Stimulated activated CD4-positive, alpha-beta T cell treated with anti-CD3 and anti-CD28 coated beads, Interleukin-15, amount 100 ng/mL, for 1 hour (primary cell): ENCODE measurements around the gene KRTAP12-2.
"Not testable (repeated sequence)": the region's sequence is repeated elsewhere in the genome, so short reads cannot be mapped to it uniquely, and the experiment has no call there.

ENCODE experiments used
- DNase-seq, 2 donors: peaks; one replicate each; pipeline ENCODE4 v3.0.0-alpha.2; 2020; ENCODE audit warnings: low read depth in 1 of 2, low spot score in 1 of 2

The KRTAP12-2 gene

GRCh38 chr21:44702973-44703730 is 36.4 kb upstream of the KRTAP12-2 start:
- DNase-seq = no peak

GRCh38 chr21:44702111-44702972 is 35.6 kb upstream of the KRTAP12-2 start:
- no peak for DNase-seq

- no peak for DNase-seq
These were observed 34.8 kb upstream of the KRTAP12-2 start for GRCh38 chr21:44701541-44701940.

- DNase-seq = no peak
These were observed 34.3 kb upstream of the KRTAP12-2 start for GRCh38 chr21:44701023-44701400.

GRCh38 chr21:44700101-44701022 is 33.6 kb upstream of the KRTAP12-2 start:
- no peak for DNase-seq

- DNase-seq = no peak
These were observed 32.8 kb upstream of the KRTAP12-2 start for GRCh38 chr21:44699502-44700001.

- DNase-seq = no peak
These were observed 31.3 kb upstream of the KRTAP12-2 start for GRCh38 chr21:44697811-44698734.

- DNase-seq = not testable (repeated sequence)
These were observed 30.6 kb upstream of the KRTAP12-2 start, which contains the start of gene KRTAP10-12 for GRCh38 chr21:44697172-44697810. TSS of gene KRTAP10-12 (plus strand) at chr21:44697172. CDS start at chr21:44697202, 30 bp downstream.

- no peak for DNase-seq
These were observed 29.8 kb upstream of the KRTAP12-2 start for GRCh38 chr21:44696572-44696971.

GRCh38 chr21:44695641-44696040 is 28.9 kb upstream of the KRTAP12-2 start:
- no peak for DNase-seq

GRCh38 chr21:44695184-44695583 is 28.5 kb upstream of the KRTAP12-2 start:
- no peak for DNase-seq

- DNase-seq = no peak
These were observed 28.0 kb upstream of the KRTAP12-2 start for GRCh38 chr21:44694776-44695175.

- no peak for DNase-seq
These were observed 26.2 kb upstream of the KRTAP12-2 start for GRCh38 chr21:44692798-44693512.

GRCh38 chr21:44691686-44692085 is 25.0 kb upstream of the KRTAP12-2 start:
- DNase-seq = no peak

GRCh38 chr21:44689740-44690139 is 23.0 kb upstream of the KRTAP12-2 start:
- DNase-seq = not testable (repeated sequence)

- no peak for DNase-seq
These were observed 20.9 kb upstream of the KRTAP12-2 start for GRCh38 chr21:44687671-44688070.

- no peak for DNase-seq
These were observed 20.3 kb upstream of the KRTAP12-2 start for GRCh38 chr21:44686843-44687561.
